ENCODE data around the gene FANCI.
A peak's percentile ranks its signal among the peaks of the same experiment; 100 is the strongest.

FANCI gene

GRCh38 chr15:89307791-89308190 lies 64.0 kb downstream of the FANCI start:
- peak; percentile 47 for DNase-seq

- DNase-seq = no peak
Observed at GRCh38 chr15:89308236-89308635, 64.5 kb downstream of the FANCI start.

- DNase-seq = no peak
Observed at GRCh38 chr15:89309993-89310392, 66.2 kb downstream of the FANCI start.

- DNase-seq = no peak
Observed at GRCh38 chr15:89315375-89315929, 71.7 kb downstream of the FANCI start.

- no peak for DNase-seq
Observed at GRCh38 chr15:89316504-89316903, 72.7 kb downstream of the FANCI start.

- no peak for DNase-seq
Observed at GRCh38 chr15:89317186-89317720, 73.5 kb downstream of the FANCI start.

- DNase-seq = no peak
Observed at GRCh38 chr15:89319678-89320077, 75.9 kb downstream of the FANCI start.

GRCh38 chr15:89320200-89320599 lies 76.4 kb downstream of the FANCI start:
- no peak for DNase-seq

GRCh38 chr15:89321521-89322410 lies 78.0 kb downstream of the FANCI start:
- DNase-seq = no peak

GRCh38 chr15:89322822-89323221 lies 79.0 kb downstream of the FANCI start:
- no peak for DNase-seq

GRCh38 chr15:89323825-89324224 lies 80.0 kb downstream of the FANCI start:
- DNase-seq = no peak

GRCh38 chr15:89325039-89325803 lies 81.4 kb downstream of the FANCI start:
- DNase-seq = no peak

- no peak for DNase-seq
Observed at GRCh38 chr15:89326316-89326715, 82.5 kb downstream of the FANCI start.

- DNase-seq = no peak
Observed at GRCh38 chr15:89327113-89327512, 83.3 kb downstream of the FANCI start.

GRCh38 chr15:89328398-89329254 lies 84.8 kb downstream of the FANCI start:
- DNase-seq = no peak

GRCh38 chr15:89329329-89330084 lies 85.7 kb downstream of the FANCI start:
- DNase-seq = no peak

- no peak for DNase-seq
Observed at GRCh38 chr15:89330119-89330518, 86.3 kb downstream of the FANCI start.

- DNase-seq = no peak
Observed at GRCh38 chr15:89330881-89331595, 87.3 kb downstream of the FANCI start.

- DNase-seq = peak; percentile 21
Observed at GRCh38 chr15:89332446-89332845, 88.7 kb downstream of the FANCI start.

GRCh38 chr15:89333011-89333860 lies 89.5 kb downstream of the FANCI start:
- no peak for DNase-seq
